DOHH2 (cell line): ENCODE data around the gene ITGA1.

Experiments used
- CTCF ChIP-seq: fragments of 200-600 bp; sonication (generic); IDR thresholded peaks from one replicate; pipeline ENCODE4 v1.5.1; 2014; ENCODE audit warnings: antibody characterized with exemption, mild to moderate bottlenecking, low read depth, low read length; ENCODE audit not compliant: poor library complexity, severe bottlenecking
- EZH2phosphoT487 ChIP-seq: fragments of 200-600 bp; sonication (generic); IDR thresholded peaks from 2 replicates; pipeline ENCODE4 v1.6.1; 2017; ENCODE audit warnings: borderline replicate concordance, mild to moderate bottlenecking, antibody characterized with exemption, low read length, moderate library complexity, mixed read lengths

- TF ChIP-seq CTCF = no peak
- no peak for TF ChIP-seq EZH2phosphoT487
Observed at GRCh38 chr5:52964138-52964537, 176.4 kb downstream of the ITGA1 start.
